A673 (cell line): ENCODE measurements around the gene RASL12. TPM values are rescaled to one million over a fixed set of nuclear protein-coding genes. Genes with fewer than 3 reads are reported as not detected.
A peak's percentile ranks its signal among the peaks of the same experiment; 100 is the strongest.

ENCODE experiments used
- BruUV-seq: library from RNA; stranded (reverse); fragments of 400-500 nt; replicated peaks from 2 replicates; lab custom pipeline; 2021; lab: Mats Ljungman, UMichigan
- CTCF ChIA-PET: fragments of 300-600 bp; sonication (Branson Sonifier 250); formaldehyde crosslinking; loops from one replicate; lab custom pipeline; 2022; ENCODE audit warnings: antibody characterized with exemption; lab: Charles Lee
- POLR2A ChIA-PET: fragments of 300-600 bp; sonication (Branson Sonifier 250); formaldehyde crosslinking; loops from one replicate; lab custom pipeline; 2022; ENCODE audit warnings: antibody characterized with exemption; ENCODE audit not compliant: low non-redundant PET; lab: Charles Lee
- DNase-seq: peaks from one replicate; pipeline ENCODE4 v3.0.0-alpha.2; 2015; ENCODE audit warnings: low spot score
- H3K27ac ChIP-seq: fragments of 200-600 bp; sonication (generic); 2 replicates; pipeline ENCODE4 v1.5.1; 2016; ENCODE audit warnings: mixed run types, low read depth, mild to moderate bottlenecking, mixed read lengths, antibody characterized with exemption, low read length; ENCODE audit not compliant: poor library complexity, severe bottlenecking
- H3K27me3 ChIP-seq: fragments of 200-600 bp; sonication (generic); replicated peaks from 2 replicates; pipeline ENCODE4 v1.6.1; 2017; ENCODE audit warnings: mixed run types, low read depth, mild to moderate bottlenecking, mixed read lengths, antibody characterized with exemption, low read length; ENCODE audit not compliant: insufficient read depth, poor library complexity
- H3K36me3 ChIP-seq: fragments of 200-600 bp; sonication (generic); 2 replicates; pipeline ENCODE4 v1.6.1; 2016; ENCODE audit warnings: mixed run types, mild to moderate bottlenecking, mixed read lengths, antibody characterized with exemption, low read length; ENCODE audit not compliant: insufficient read depth, poor library complexity, severe bottlenecking
- H3K4me1 ChIP-seq: fragments of 200-600 bp; sonication (generic); 2 replicates; pipeline ENCODE4 v1.6.1; 2017; ENCODE audit warnings: mixed run types, mild to moderate bottlenecking, mixed read lengths, antibody characterized with exemption, low read length; ENCODE audit not compliant: insufficient read depth, poor library complexity, severe bottlenecking
- H3K4me3 ChIP-seq: fragments of 200-600 bp; sonication (generic); 2 replicates; pipeline ENCODE4 v1.5.1; 2016; ENCODE audit warnings: low read depth, mixed run types, mild to moderate bottlenecking, mixed read lengths, low read length; ENCODE audit not compliant: poor library complexity, severe bottlenecking
- H3K9me3 ChIP-seq: fragments of 200-600 bp; sonication (generic); 2 replicates; pipeline ENCODE4 v1.6.1; 2016; ENCODE audit warnings: mixed run types, low read depth, mild to moderate bottlenecking, mixed read lengths, antibody characterized with exemption, low read length; ENCODE audit not compliant: poor library complexity, severe bottlenecking
- CTCF ChIP-seq: fragments of 300-800, 200-600 bp; sonication (generic); conservative IDR thresholded peaks from 2 replicates; pipeline ENCODE4 v1.5.1; 2017; ENCODE audit warnings: low read depth, mild to moderate bottlenecking, antibody characterized with exemption, low read length, moderate library complexity, mixed read lengths
- EZH2 ChIP-seq: fragments of 200-600 bp; sonication (generic); IDR thresholded peaks from 2 replicates; pipeline ENCODE4 v1.6.1; 2017; ENCODE audit warnings: borderline replicate concordance, low read depth, mild to moderate bottlenecking, mixed read lengths, antibody characterized with exemption, low read length; ENCODE audit not compliant: poor library complexity, severe bottlenecking
- intact Hi-C: fragments of 100-400 bp; cut with micrococcal nuclease; formaldehyde crosslinking; loops from one replicate; pipeline ENCODE4 v1.10.0; 2022; ENCODE audit not compliant: unreplicated experiment
- total RNA-seq: library from RNA; stranded (reverse); gene quantifications from 2 replicates; pipeline ENCODE4 v1.2.3, GENCODE V29; 2021

Gene RASL12
- total RNA-seq, 1 experiment from 2014 or later: 0.69 TPM

DNA sequence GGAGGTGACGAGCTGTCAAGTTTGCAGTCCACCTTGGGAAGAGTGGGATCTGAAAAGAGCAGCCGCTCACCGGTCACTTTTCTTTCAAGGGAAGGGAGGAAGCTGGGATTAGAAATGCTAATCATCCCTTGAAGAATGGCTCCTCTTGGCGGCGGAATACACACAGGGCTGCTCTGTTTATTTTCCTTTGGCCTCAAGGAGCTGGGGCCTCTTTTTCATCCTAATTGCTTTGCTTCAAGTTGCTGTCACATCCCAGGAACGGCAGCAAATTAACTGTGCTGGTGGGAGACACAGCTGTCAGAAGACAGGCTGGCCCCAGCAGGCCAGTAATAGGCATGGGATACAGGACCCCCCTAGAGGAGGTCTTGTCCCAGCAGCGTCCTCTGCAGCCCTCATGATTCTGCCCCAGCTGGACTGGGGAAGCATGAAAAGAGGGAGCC, 15.5 kb upstream of the RASL12 start:
- no TSS peak for BruUV-seq
- H3K4me3 ChIP-seq: no peak overlapping the region
- H3K27ac ChIP-seq: no peak overlapping the region
- no peaks in the 10 kb centered on the region for H3K9me3 ChIP-seq
- DNase-seq: no peak
- intact Hi-C loops: no loop called here
- H3K36me3 ChIP-seq: no peaks in the 10 kb centered on the region
- ChIA-PET POLR2A (interaction anchor here (0.7 kb wide), 1 partner anchor 133 kb away, joined by 4 read pairs; no protein-coding TSS in a partner anchor), CTCF (interaction anchor here (0.6 to 1.0 kb wide), 2 partner anchors 18 to 49 kb away, joined by 3 read pairs; no protein-coding TSS in a partner anchor)
- no peaks in the 10 kb centered on the region for H3K4me1 ChIP-seq
- TF ChIP-seq CTCF (no peak), EZH2 (no peak)
- H3K27me3 ChIP-seq: no peaks in the 10 kb centered on the region

GRCh38 chr15:65082303-65082953, 14.6 kb upstream of the RASL12 start:
- H3K27me3 ChIP-seq: no peaks in the 10 kb centered on the region
- ChIA-PET CTCF (no interaction called here), POLR2A (no interaction called here)
- H3K4me3 ChIP-seq: no peak overlapping the region
- BruUV-seq: no TSS peak
- peak; percentile 32 for DNase-seq
- H3K27ac ChIP-seq: no peak overlapping the region
- TF ChIP-seq CTCF (no peak), EZH2 (no peak)
- H3K4me1 ChIP-seq: no peaks in the 10 kb centered on the region
- no peaks in the 10 kb centered on the region for H3K9me3 ChIP-seq
- no peaks in the 10 kb centered on the region for H3K36me3 ChIP-seq
- intact Hi-C loops: no loop called here

DNA sequence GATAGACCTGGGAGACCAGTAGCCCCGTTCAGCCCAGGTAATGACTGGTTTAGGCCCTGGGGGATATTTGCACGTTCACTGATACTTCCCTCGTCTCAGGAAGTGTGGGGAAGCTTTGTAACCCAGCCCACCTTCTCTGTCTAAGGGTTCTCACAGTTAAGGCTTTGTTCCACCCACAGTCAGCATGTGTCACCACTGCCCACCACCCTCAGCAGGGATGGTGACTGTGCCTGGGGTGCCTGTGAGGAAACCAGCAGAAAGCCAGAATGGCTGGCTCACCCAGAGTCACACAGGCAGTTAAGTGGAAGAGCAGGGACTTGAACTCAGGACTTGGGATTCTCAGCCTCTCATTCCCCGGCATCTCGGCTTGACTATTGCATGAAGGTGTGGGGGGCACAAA, 14.0 kb upstream of the RASL12 start:
- ChIA-PET CTCF (no interaction called here), POLR2A (no interaction called here)
- no peaks in the 10 kb centered on the region for H3K27me3 ChIP-seq
- DNase-seq: no peak
- H3K9me3 ChIP-seq: no peaks in the 10 kb centered on the region
- no peak overlapping the region for H3K27ac ChIP-seq
- TF ChIP-seq CTCF (no peak), EZH2 (no peak)
- no TSS peak for BruUV-seq
- H3K36me3 ChIP-seq: no peaks in the 10 kb centered on the region
- intact Hi-C loops: no loop called here
- no peaks in the 10 kb centered on the region for H3K4me1 ChIP-seq
- H3K4me3 ChIP-seq: no peak overlapping the region
